BLaER1 treated with 17β-estradiol and CSF1 and Interleukin-3, amounts not matched to agents 10 nM and 100 nM (cell line): ENCODE data around the gene C2CD3.

Experiments
- H3K27ac ChIP-seq, 11 experiments: shearing (Covaris generic); formaldehyde crosslinking; 2 replicates each; pipeline ENCODE4 v1.8.1; 2022
- H3K27me3 ChIP-seq, 11 experiments: shearing (Covaris generic); formaldehyde crosslinking; 2 replicates each; pipeline ENCODE4 v1.8.1; 2022
- H3K36me3 ChIP-seq, 11 experiments: shearing (Covaris generic); formaldehyde crosslinking; 2 replicates each; pipeline ENCODE4 v1.8.1; 2022
- H3K4me1 ChIP-seq, 10 experiments: shearing (Covaris generic); formaldehyde crosslinking; 2 replicates each; pipeline ENCODE4 v1.8.1; 2022
- H3K4me2 ChIP-seq, 11 experiments: shearing (Covaris generic); formaldehyde crosslinking; 2 replicates each; pipeline ENCODE4 v1.8.1; 2022
- H3K4me3 ChIP-seq, 10 experiments: shearing (Covaris generic); formaldehyde crosslinking; 2 replicates each; pipeline ENCODE4 v1.8.1; 2022
- H3K9ac ChIP-seq, 11 experiments: shearing (Covaris generic); formaldehyde crosslinking; 2 replicates each; pipeline ENCODE4 v1.8.1; 2022
- H3K9me3 ChIP-seq, 11 experiments: shearing (Covaris generic); formaldehyde crosslinking; replicated peaks in 1 of 11; 2 replicates each; pipeline ENCODE4 v1.8.1; 2022
- H4K20me1 ChIP-seq, 11 experiments: shearing (Covaris generic); formaldehyde crosslinking; 2 replicates each; pipeline ENCODE4 v1.8.1; 2022
- Cebpa-rat ChIP-seq, 11 experiments: shearing (Covaris generic); IDR thresholded peaks; 2 replicates each; pipeline ENCODE4 v1.8.1; 2022

Gene C2CD3

GRCh38 chr11:74004759-74005615 is 165.8 kb downstream of the C2CD3 start:
- Histone ChIP-seq H3K4me1 (peaks cover 17 to 26% (median 20%) of the 10 kb centered on the region in 10 experiments), H3K4me2 (no peak overlapping the region), H3K36me3 (peaks cover 4 to 39% (median 21%) of the 10 kb centered on the region in 11 experiments; a peak in 13 of 22 replicates), H3K27me3 (no peaks in the 10 kb centered on the region), H3K4me3 (no peak overlapping the region), H3K9me3 (no peaks in the 10 kb centered on the region), H4K20me1 (peaks cover 0 to 3% (median 0%) of the 10 kb centered on the region in 11 experiments; a peak in 1 of 22 replicates), H3K27ac (no peak overlapping the region), H3K9ac (no peak overlapping the region)
- no peak for TF ChIP-seq Cebpa-rat (IDR thresholded peaks at IDR 0.05)

GRCh38 chr11:74004046-74004695 is 166.6 kb downstream of the C2CD3 start:
- Histone ChIP-seq H3K4me3 (no peak overlapping the region), H3K9me3 (no peaks in the 10 kb centered on the region), H3K4me1 (peaks cover 10 to 24% (median 17%) of the 10 kb centered on the region in 10 experiments), H3K9ac (no peak overlapping the region), H3K27me3 (no peaks in the 10 kb centered on the region), H3K4me2 (no peak overlapping the region), H4K20me1 (peaks cover 0 to 3% (median 0%) of the 10 kb centered on the region in 11 experiments; a peak in 1 of 22 replicates), H3K27ac (no peak overlapping the region), H3K36me3 (peaks cover 4 to 39% (median 21%) of the 10 kb centered on the region in 11 experiments; a peak in 13 of 22 replicates)
- no peak for TF ChIP-seq Cebpa-rat (IDR thresholded peaks at IDR 0.05)

- peaks cover 0 to 11% (median 5%) of the 10 kb centered on the region in 10 experiments; a peak in 6 of 20 replicates for H3K4me1 ChIP-seq
- H3K9ac ChIP-seq, result no peak overlapping the region
- no peaks in the 10 kb centered on the region for H3K27me3 ChIP-seq
- TF ChIP-seq Cebpa-rat (IDR thresholded peaks at IDR 0.05), result no peak
- H3K27ac ChIP-seq, result no peak overlapping the region
- no peak overlapping the region for H3K4me2 ChIP-seq
- H3K9me3 ChIP-seq, result no peaks in the 10 kb centered on the region
- H4K20me1 ChIP-seq, result peaks cover 0 to 3% (median 0%) of the 10 kb centered on the region in 11 experiments; a peak in 1 of 22 replicates
- peaks cover 4 to 39% (median 21%) of the 10 kb centered on the region in 11 experiments; a peak in 13 of 22 replicates for H3K36me3 ChIP-seq
- no peak overlapping the region for H3K4me3 ChIP-seq
Observed at GRCh38 chr11:74002832-74003231, 168.0 kb downstream of the C2CD3 start.

GRCh38 chr11:74001822-74002286 is 168.9 kb downstream of the C2CD3 start:
- peaks cover 0 to 18% (median 8%) of the 10 kb centered on the region in 10 experiments; a peak in 10 of 20 replicates for H3K4me1 ChIP-seq
- H3K4me3 ChIP-seq, result no peak overlapping the region
- H3K27me3 ChIP-seq, result no peaks in the 10 kb centered on the region
- no peak overlapping the region for H3K9ac ChIP-seq
- H3K4me2 ChIP-seq, result no peak overlapping the region
- TF ChIP-seq Cebpa-rat (IDR thresholded peaks at IDR 0.05), result no peak
- H3K27ac ChIP-seq, result no peak overlapping the region
- no peaks in the 10 kb centered on the region for H3K9me3 ChIP-seq
- H4K20me1 ChIP-seq, result peaks cover 0 to 3% (median 0%) of the 10 kb centered on the region in 11 experiments; a peak in 1 of 22 replicates
- peaks cover 4 to 39% (median 21%) of the 10 kb centered on the region in 11 experiments; a peak in 13 of 22 replicates for H3K36me3 ChIP-seq

- Histone ChIP-seq H4K20me1 (peaks cover 0 to 3% (median 0%) of the 10 kb centered on the region in 11 experiments; a peak in 1 of 22 replicates), H3K36me3 (peaks cover 4 to 39% (median 21%) of the 10 kb centered on the region in 11 experiments; a peak in 13 of 22 replicates), H3K9ac (no peak overlapping the region), H3K4me3 (no peak overlapping the region), H3K9me3 (no peaks in the 10 kb centered on the region), H3K27ac (no peak overlapping the region), H3K4me1 (peaks cover 5 to 27% (median 16%) of the 10 kb centered on the region in 10 experiments), H3K4me2 (no peak overlapping the region), H3K27me3 (no peaks in the 10 kb centered on the region)
- TF ChIP-seq Cebpa-rat (IDR thresholded peaks at IDR 0.05), result no peak
Observed at GRCh38 chr11:74000307-74001133, 170.3 kb downstream of the C2CD3 start.

GRCh38 chr11:73999581-74000306 is 171.1 kb downstream of the C2CD3 start:
- Histone ChIP-seq H4K20me1 (peaks cover 0 to 3% (median 0%) of the 10 kb centered on the region in 11 experiments; a peak in 1 of 22 replicates), H3K27ac (no peak overlapping the region), H3K27me3 (no peaks in the 10 kb centered on the region), H3K36me3 (peaks cover 4 to 39% (median 21%) of the 10 kb centered on the region in 11 experiments; a peak in 13 of 22 replicates), H3K9ac (no peak overlapping the region), H3K4me3 (no peak overlapping the region), H3K4me1 (peaks cover 11 to 32% (median 21%) of the 10 kb centered on the region in 10 experiments), H3K4me2 (peak overlapping the region in 3 of 11 experiments; percentile 16 to 27 (median 26); a peak in 2 of 22 replicates), H3K9me3 (no peaks in the 10 kb centered on the region)
- no peak for TF ChIP-seq Cebpa-rat (IDR thresholded peaks at IDR 0.05)

GRCh38 chr11:73998846-73999575 is 171.8 kb downstream of the C2CD3 start:
- H3K27ac ChIP-seq, result no peak overlapping the region

More at GRCh38 chr11:73998846-73999575, 171.8 kb downstream of the C2CD3 start:
- Histone ChIP-seq H3K36me3 (peaks cover 4 to 32% (median 18%) of the 10 kb centered on the region in 11 experiments; a peak in 13 of 22 replicates), H3K4me1 (peaks cover 12 to 37% (median 24%) of the 10 kb centered on the region in 10 experiments), H4K20me1 (peaks cover 0 to 3% (median 0%) of the 10 kb centered on the region in 11 experiments; a peak in 1 of 22 replicates), H3K4me3 (no peak overlapping the region), H3K4me2 (peak overlapping the region in 1 of 11 experiments; percentile 27; a peak in 2 of 22 replicates), H3K9me3 (no peaks in the 10 kb centered on the region), H3K9ac (no peak overlapping the region), H3K27me3 (no peaks in the 10 kb centered on the region)
- TF ChIP-seq Cebpa-rat (IDR thresholded peaks at IDR 0.05), result no peak
